Lung (tissue), 12 donors: ENCODE measurements around the gene MTHFR. TPM values are rescaled to one million over a fixed set of nuclear protein-coding genes. Genes with fewer than 3 reads are reported as not detected.

ENCODE experiments used
- ATAC-seq: fragments of 200-7000 bp; cut with Tn5 transposase; one replicate; pipeline ENCODE4 v1.9.1; 2020; ENCODE audit warnings: moderate number of reproducible peaks; ENCODE audit not compliant: insufficient read depth, low FRiP score
- DNase-seq, 3 donors: peaks; one replicate each; pipeline ENCODE4 v3.0.0-alpha.2; 2013 to 2017
- H3K27ac ChIP-seq, 2 donors: one replicate each; pipeline ENCODE4 v1.5.1; 2013; ENCODE audit warnings: mild to moderate bottlenecking in 2 of 2, moderate library complexity in 2 of 2, control low read depth in 1 of 2, inconsistent platforms in 1 of 2, low read depth in 1 of 2, low read length in 1 of 2
- H3K27me3 ChIP-seq, 3 donors: one replicate each; pipeline ENCODE4 v1.5.1; 2013; ENCODE audit warnings: low read length in 2 of 3; ENCODE audit not compliant: control insufficient read depth in 3 of 3, insufficient read depth in 3 of 3
- H3K36me3 ChIP-seq, 4 donors: one replicate each; pipeline ENCODE4 v1.5.1; 2013; ENCODE audit warnings: low read length in 4 of 4, mild to moderate bottlenecking in 1 of 4, moderate library complexity in 1 of 4; ENCODE audit not compliant: control insufficient read depth in 4 of 4, insufficient read depth in 4 of 4
- H3K4me1 ChIP-seq, 5 donors: one replicate each; pipeline ENCODE4 v1.5.1; 2013; ENCODE audit warnings: low read length in 5 of 5, mild to moderate bottlenecking in 2 of 5, moderate library complexity in 1 of 5; ENCODE audit not compliant: control insufficient read depth in 5 of 5, insufficient read depth in 5 of 5
- H3K4me3 ChIP-seq: one replicate; pipeline ENCODE4 v1.5.1; 2013; ENCODE audit warnings: mild to moderate bottlenecking, control low read depth, moderate library complexity
- H3K9ac ChIP-seq, 2 donors: one replicate each; pipeline ENCODE4 v1.5.1; 2013; ENCODE audit warnings: low read length in 2 of 2, control low read depth in 1 of 2; ENCODE audit not compliant: insufficient read depth in 1 of 2
- H3K9me3 ChIP-seq, 4 donors: one replicate each; pipeline ENCODE4 v1.5.1; 2013; ENCODE audit warnings: low read length in 3 of 4, mild to moderate bottlenecking in 1 of 4, moderate library complexity in 1 of 4; ENCODE audit not compliant: control insufficient read depth in 4 of 4, insufficient read depth in 3 of 4
- CTCF ChIP-seq: IDR thresholded peaks from 2 replicates; pipeline ENCODE4 v1.5.1; 2012; ENCODE audit warnings: mild to moderate bottlenecking; ENCODE audit errors: control extremely low read depth, extremely low read depth
- WGBS, 2 donors: extraction: QIAGEN DNeasy Blood & Tissue Kit; methylation state at CpG; one replicate each; pipeline ENCODE4 v1.1.7; 2013; 5-methylcytosine and 5-hydroxymethylcytosine counted together
- polyA plus RNA-seq, 2 donors: library from polyadenylated mRNA; stranded (reverse); fragments of 200-250 nt; gene quantifications; one replicate each; pipeline ENCODE4 v1.2.1, GENCODE V29; 2013
- total RNA-seq, 2 donors: library from RNA; depleted of rRNA in 1 of 2; stranded (reverse); fragments of >200 nt in 1 of 2; gene quantifications; one replicate each; pipeline ENCODE4 v1.2.1, GENCODE V29; 2014 to 2021
- donor health status: control.
- donor health status: control.
- donor health status: Bipolar disorder and iron deficiency.
- donor health status: healthy.
- donor health status: DM: yes; HTN: yes; CAD: no.

Gene MTHFR
- total and polyA plus RNA-seq, 4 donors: 20.6 to 61.4 (median 30.0) TPM

- H3K4me1 ChIP-seq: peaks cover 0 to 28% (median 17%) of the 10 kb centered on the region in 5 donors
- peaks cover 0 to under 1% (median 0%) of the 10 kb centered on the region in 4 donors for H3K36me3 ChIP-seq
- ATAC-seq: no peak
- no peak for DNase-seq
- peaks cover 0 to 2% (median 0%) of the 10 kb centered on the region in 4 donors for H3K9me3 ChIP-seq
- no peak overlapping the region for H3K4me3 ChIP-seq
- H3K27ac ChIP-seq: no peak overlapping the region
- WGBS, 2 donors: 86 to 91% methylated on average over 6 of the region's 6 CpGs
- H3K27me3 ChIP-seq: no peaks in the 10 kb centered on the region
- TF ChIP-seq CTCF: no peak
- no peak overlapping the region for H3K9ac ChIP-seq
Measured at GRCh38 chr1:11783556-11783955, 22.2 kb downstream of the MTHFR start.

GRCh38 chr1:11782127-11782708 lies 23.5 kb downstream of the MTHFR start:
- Histone ChIP-seq H3K4me1 (peaks cover 0 to 20% (median 10%) of the 10 kb centered on the region in 5 donors), H3K36me3 (no peaks in the 10 kb centered on the region), H3K9ac (no peak overlapping the region), H3K27ac (no peak overlapping the region), H3K4me3 (no peak overlapping the region), H3K9me3 (peaks cover 0 to 2% (median 0%) of the 10 kb centered on the region in 4 donors), H3K27me3 (no peaks in the 10 kb centered on the region)
- 84 to 99% methylated on average over 6 of the region's 6 CpGs for WGBS, 2 donors
- ATAC-seq (no peak), DNase-seq (no peak)
- no peak for TF ChIP-seq CTCF

GRCh38 chr1:11781297-11781696 lies 24.5 kb downstream of the MTHFR start:
- WGBS, 2 donors: 91 to 92% methylated on average over 12 of the region's 12 CpGs
- ATAC-seq: no peak
- peaks cover 0 to 2% (median 0%) of the 10 kb centered on the region in 4 donors for H3K9me3 ChIP-seq
- H3K27ac ChIP-seq: no peak overlapping the region
- no peak for DNase-seq
- no peak overlapping the region for H3K4me3 ChIP-seq
- H3K4me1 ChIP-seq: peaks cover 0 to 16% (median 10%) of the 10 kb centered on the region in 5 donors
- no peak for TF ChIP-seq CTCF
- no peaks in the 10 kb centered on the region for H3K27me3 ChIP-seq
- H3K36me3 ChIP-seq: no peaks in the 10 kb centered on the region
- H3K9ac ChIP-seq: no peak overlapping the region
